CD14-positive monocyte (primary cell): Measurements from ENCODE around the gene USP44. TPM values are rescaled to one million over a fixed set of nuclear protein-coding genes. Genes with fewer than 3 reads are reported as not detected.

Experiments
- DNase-seq, 3 donors: peaks; one replicate each; pipeline ENCODE4 v3.0.0-alpha.2; 2011 to 2022
- H2AFZ ChIP-seq: 2 replicates; pipeline ENCODE4 v1.6.0; 2012; ENCODE audit warnings: mild to moderate bottlenecking, low read depth, low read length, inconsistent platforms; ENCODE audit not compliant: insufficient read depth, poor library complexity, severe bottlenecking
- H3K27ac ChIP-seq, 2 donors: 1 replicate in 1 of 2; 2 replicates in 1 of 2; pipeline ENCODE4 v1.5.1; 2012 to 2013; ENCODE audit warnings: low read length in 2 of 2, control low read depth in 1 of 2, inconsistent platforms in 1 of 2, low read depth in 1 of 2, mild to moderate bottlenecking in 1 of 2
- H3K27me3 ChIP-seq, 2 donors: one replicate each; pipeline versions ENCODE4 v1.6.0 to v1.6.1; 2011 to 2013; ENCODE audit warnings: low read length in 2 of 2; ENCODE audit not compliant: control insufficient read depth in 2 of 2, insufficient read depth in 2 of 2
- H3K36me3 ChIP-seq, 2 donors: replicated peaks in 1 of 2; 1 replicate in 1 of 2; 2 replicates in 1 of 2; pipeline versions ENCODE4 v1.5.1 to v1.6.1; 2012 to 2013; ENCODE audit warnings: low read length in 2 of 2, control low read depth in 1 of 2, inconsistent platforms in 1 of 2, mild to moderate bottlenecking in 1 of 2; ENCODE audit not compliant: insufficient read depth in 2 of 2, control insufficient read depth in 1 of 2
- H3K4me1 ChIP-seq, 2 donors: 1 replicate in 1 of 2; 2 replicates in 1 of 2; pipeline versions ENCODE4 v1.5.1 to v1.6.1; 2012 to 2013; ENCODE audit warnings: low read length in 2 of 2, control low read depth in 1 of 2, inconsistent platforms in 1 of 2, mild to moderate bottlenecking in 1 of 2, moderate library complexity in 1 of 2; ENCODE audit not compliant: insufficient read depth in 2 of 2, control insufficient read depth in 1 of 2
- H3K4me2 ChIP-seq: replicated peaks from 2 replicates; pipeline ENCODE3; 2012; ENCODE audit warnings: low read length, moderate library complexity, mild to moderate bottlenecking; ENCODE audit not compliant: poor library complexity, severe bottlenecking; ENCODE audit errors: extremely low read depth
- H3K4me3 ChIP-seq, 3 experiments: fragments of 200-600 bp in 1 of 3; sonication (generic) in 1 of 3; replicated peaks in 1 of 3; 1 replicate in 2 of 3; 2 replicates in 1 of 3; pipeline ENCODE4 v1.5.1; 2011 to 2013; ENCODE audit warnings: low read length in 3 of 3, mild to moderate bottlenecking in 3 of 3, control low read depth in 2 of 3, low read depth in 2 of 3, inconsistent platforms in 1 of 3, moderate library complexity in 1 of 3
- H3K79me2 ChIP-seq: 2 replicates; pipeline ENCODE4 v1.6.0; 2012; ENCODE audit warnings: mild to moderate bottlenecking, control low read depth, inconsistent platforms, low read length, moderate library complexity; ENCODE audit not compliant: insufficient read depth
- H3K9ac ChIP-seq: 2 replicates; pipeline ENCODE4 v1.6.0; 2017; ENCODE audit warnings: low read length, mild to moderate bottlenecking; ENCODE audit not compliant: insufficient read depth, poor library complexity, severe bottlenecking
- H3K9me3 ChIP-seq, 2 donors: replicated peaks in 1 of 2; 1 replicate in 1 of 2; 2 replicates in 1 of 2; pipeline versions ENCODE4 v1.5.1 to v1.6.1; 2012 to 2013; ENCODE audit warnings: low read length in 2 of 2, control low read depth in 1 of 2; ENCODE audit not compliant: control insufficient read depth in 1 of 2, insufficient read depth in 1 of 2
- H4K20me1 ChIP-seq: 2 replicates; pipeline ENCODE4 v1.6.0; 2012; ENCODE audit warnings: mild to moderate bottlenecking, low read length, control low read depth, moderate library complexity; ENCODE audit not compliant: insufficient read depth
- H3K27ac Mint-ChIP-seq, 7 donors: one replicate each; pipeline ENCODE4 v1.8.0; 2020; ENCODE audit warnings: mild to moderate bottlenecking in 7 of 7, mixed read lengths in 7 of 7, moderate library complexity in 6 of 7, inconsistent platforms in 2 of 7
- H3K27me3 Mint-ChIP-seq, 3 donors: one replicate each; pipeline ENCODE4 v1.8.0; 2021 to 2022; ENCODE audit warnings: low read depth in 3 of 3, mild to moderate bottlenecking in 3 of 3, mixed read lengths in 3 of 3, moderate library complexity in 3 of 3, inconsistent platforms in 1 of 3
- H3K36me3 Mint-ChIP-seq, 2 donors: one replicate each; pipeline ENCODE4 v1.8.0; 2020; ENCODE audit warnings: mixed read lengths in 2 of 2, inconsistent platforms in 1 of 2, mild to moderate bottlenecking in 1 of 2
- H3K4me1 Mint-ChIP-seq: one replicate; pipeline ENCODE4 v1.8.0; 2020; ENCODE audit warnings: mild to moderate bottlenecking, mixed read lengths
- H3K4me3 Mint-ChIP-seq, 2 donors: one replicate each; pipeline ENCODE4 v1.8.0; 2020; ENCODE audit warnings: mild to moderate bottlenecking in 2 of 2, mixed read lengths in 2 of 2, moderate library complexity in 1 of 2
- H3K9me3 Mint-ChIP-seq, 7 donors: one replicate each; pipeline ENCODE4 v1.8.0; 2020 to 2022; ENCODE audit warnings: mixed read lengths in 7 of 7, mild to moderate bottlenecking in 6 of 7, moderate library complexity in 6 of 7, inconsistent platforms in 2 of 7
- CTCF ChIP-seq: fragments of 200-600 bp; IDR thresholded peaks from one replicate; pipeline ENCODE4 v1.8.0; 2022; ENCODE audit warnings: antibody characterized with exemption, mild to moderate bottlenecking
- WGBS: methylation state at CpG from one replicate; pipeline ENCODE4 v1.1.5; 2013; ENCODE audit warnings: missing lambda C conversion rate; ENCODE audit not compliant: insufficient coverage; 5-methylcytosine and 5-hydroxymethylcytosine counted together
- intact Hi-C, 2 donors: fragments of 100-400 bp; cut with micrococcal nuclease; formaldehyde crosslinking; loops; one replicate each; pipeline versions ENCODE4 v1.15.0 to v1.15.1; 2023
- polyA plus RNA-seq, 3 donors: library from polyadenylated mRNA; depleted of rRNA in 1 of 3; unstranded in 2 of 3; stranded (reverse) in 1 of 3; fragments of 300-500 nt in 2 of 3; fragments of >200 nt in 1 of 3; fragmentation: Illumina TruSeq in 2 of 3; gene quantifications; 1 replicate in 2 of 3; 2 replicates in 1 of 3; pipeline ENCODE4 v1.2.3, GENCODE V29; 2012 to 2021

Gene USP44
- polyA plus RNA-seq, 3 donors, result 0.12 to 0.13 TPM; not detected in 1

GRCh38 chr12:95529693-95530225, 21.5 kb downstream of the USP44 start:
- Histone ChIP-seq H3K27me3 (no peaks in the 10 kb centered on the region), H3K4me1 (no peaks in the 10 kb centered on the region), H3K4me2 (no peak overlapping the region), H3K27ac (no peak overlapping the region), H2AFZ (no peak overlapping the region), H3K36me3 (no peaks in the 10 kb centered on the region), H3K79me2 (no peaks in the 10 kb centered on the region), H3K9ac (no peak overlapping the region), H3K4me3 (no peak overlapping the region), H4K20me1 (no peaks in the 10 kb centered on the region), H3K9me3 (no peaks in the 10 kb centered on the region)
- H3K27me3 Mint-ChIP-seq, result peaks cover 2 to 7% (median 4%) of the 10 kb centered on the region in 3 donors
- DNase-seq, result no peak
- H3K27ac Mint-ChIP-seq, result no peak overlapping the region
- TF ChIP-seq CTCF, result no peak
- no peaks in the 10 kb centered on the region for H3K36me3 Mint-ChIP-seq
- intact Hi-C loops, result loop anchor here in 1 of 2 donors (5.0 kb wide), 1 partner anchor 412 kb away; no protein-coding TSS in a partner anchor
- H3K9me3 Mint-ChIP-seq, result no peaks in the 10 kb centered on the region
- no peak overlapping the region for H3K4me3 Mint-ChIP-seq
- 83% methylated on average over 1 of the region's 4 CpGs for WGBS
- H3K4me1 Mint-ChIP-seq, result peaks cover 2% of the 10 kb centered on the region

GRCh38 chr12:95528431-95528830, 22.8 kb downstream of the USP44 start:
- H3K27ac Mint-ChIP-seq, result no peak overlapping the region
- intact Hi-C loops, result no loop called here
- Histone ChIP-seq H3K9me3 (no peaks in the 10 kb centered on the region), H3K9ac (no peak overlapping the region), H3K79me2 (no peaks in the 10 kb centered on the region), H3K4me2 (no peak overlapping the region), H3K27me3 (no peaks in the 10 kb centered on the region), H3K36me3 (no peaks in the 10 kb centered on the region), H2AFZ (no peak overlapping the region), H3K4me1 (no peaks in the 10 kb centered on the region), H4K20me1 (no peaks in the 10 kb centered on the region), H3K27ac (no peak overlapping the region), H3K4me3 (no peak overlapping the region)
- DNase-seq, result no peak
- H3K4me3 Mint-ChIP-seq, result no peak overlapping the region
- WGBS, result 88% methylated on average over 3 of the region's 4 CpGs
- TF ChIP-seq CTCF, result no peak
- H3K36me3 Mint-ChIP-seq, result no peaks in the 10 kb centered on the region
- peaks cover 2 to 7% (median 4%) of the 10 kb centered on the region in 3 donors for H3K27me3 Mint-ChIP-seq
- no peaks in the 10 kb centered on the region for H3K4me1 Mint-ChIP-seq
- H3K9me3 Mint-ChIP-seq, result no peaks in the 10 kb centered on the region
